KMS-11 (cell line): ENCODE measurements around the gene HNRNPF.
"Not testable (repeated sequence)": the region's sequence is repeated elsewhere in the genome, so short reads cannot be mapped to it uniquely, and the experiment has no call there.

Source experiments
- H2AFZ ChIP-seq: fragments of 200-600 bp; sonication (generic); 2 replicates; pipeline ENCODE4 v1.6.1; 2016; ENCODE audit warnings: antibody characterized with exemption, mixed run types, low read depth
- H3K27ac ChIP-seq: fragments of 200-600 bp; sonication (generic); 2 replicates; pipeline ENCODE4 v1.6.1; 2016; ENCODE audit warnings: mild to moderate bottlenecking, mixed run types
- H3K27me3 ChIP-seq: fragments of 200-600 bp; sonication (generic); 2 replicates; pipeline ENCODE4 v1.6.1; 2017; ENCODE audit warnings: mild to moderate bottlenecking, low read depth, mixed run types, moderate library complexity; ENCODE audit not compliant: insufficient read depth
- H3K36me3 ChIP-seq: fragments of 200-600 bp; sonication (generic); 2 replicates; pipeline ENCODE4 v1.6.1; 2017; ENCODE audit warnings: mild to moderate bottlenecking, mixed run types; ENCODE audit not compliant: insufficient read depth
- H3K4me1 ChIP-seq: fragments of 200-600 bp; sonication (generic); 2 replicates; pipeline ENCODE4 v1.6.1; 2016; ENCODE audit warnings: mild to moderate bottlenecking, low read depth, mixed run types; ENCODE audit not compliant: poor library complexity, severe bottlenecking
- H3K4me2 ChIP-seq: fragments of 200-600 bp; sonication (generic); 2 replicates; pipeline ENCODE4 v1.7.0; 2016; ENCODE audit warnings: mild to moderate bottlenecking, mixed run types
- H3K4me3 ChIP-seq: fragments of 200-600 bp; sonication (generic); IDR thresholded peaks from 2 replicates; pipeline ENCODE4 v1.6.1; 2017; ENCODE audit warnings: low read depth, low read length, mixed read lengths; ENCODE audit not compliant: insufficient read depth
- H3K79me2 ChIP-seq: fragments of 200-600 bp; sonication (generic); 2 replicates; pipeline ENCODE4 v1.6.1; 2016; ENCODE audit warnings: low read depth, mixed run types; ENCODE audit not compliant: insufficient read depth
- H3K9ac ChIP-seq: fragments of 200-600 bp; sonication (generic); 2 replicates; pipeline ENCODE4 v1.6.1; 2016; ENCODE audit warnings: mild to moderate bottlenecking, mixed run types
- H4K20me1 ChIP-seq: fragments of 200-600 bp; sonication (generic); 2 replicates; pipeline ENCODE4 v1.6.1; 2016; ENCODE audit warnings: mild to moderate bottlenecking, mixed run types; ENCODE audit not compliant: insufficient read depth
- CTCF ChIP-seq: fragments of 200-600 bp; sonication (generic); conservative IDR thresholded peaks from 2 replicates; pipeline ENCODE4 v1.6.1; 2017; ENCODE audit warnings: low read depth, mild to moderate bottlenecking, antibody characterized with exemption, low read length, moderate library complexity, mixed read lengths

HNRNPF gene

GRCh38 chr10:43408710-43409384 is at the start of gene HNRNPF:
Gene HNRNPF (minus strand): TSS chr10:43409186. CDS start chr10:43387884, 21,302 bp downstream.
- peak within 1 kb of the TSS; percentile 80 for H3K4me2 ChIP-seq
- peak within 1 kb of the TSS; percentile 71 for H2AFZ ChIP-seq
- H3K79me2 ChIP-seq = peaks cover 47% of the 10 kb centered on the region
- peaks cover 20% of the 10 kb centered on the region for H3K4me1 ChIP-seq
- peaks cover 17% of the 10 kb centered on the region; the same call in 1 of the 2 replicates for H4K20me1 ChIP-seq
- no peaks in the 10 kb centered on the region for H3K27me3 ChIP-seq
- no peak within 1 kb of the TSS for H3K4me3 ChIP-seq
- peak within 1 kb of the TSS; percentile 99 for H3K9ac ChIP-seq
- TF ChIP-seq CTCF = no peak
- peak within 1 kb of the TSS; percentile 100 for H3K27ac ChIP-seq
- no peaks in the 10 kb centered on the region for H3K36me3 ChIP-seq

DNA sequence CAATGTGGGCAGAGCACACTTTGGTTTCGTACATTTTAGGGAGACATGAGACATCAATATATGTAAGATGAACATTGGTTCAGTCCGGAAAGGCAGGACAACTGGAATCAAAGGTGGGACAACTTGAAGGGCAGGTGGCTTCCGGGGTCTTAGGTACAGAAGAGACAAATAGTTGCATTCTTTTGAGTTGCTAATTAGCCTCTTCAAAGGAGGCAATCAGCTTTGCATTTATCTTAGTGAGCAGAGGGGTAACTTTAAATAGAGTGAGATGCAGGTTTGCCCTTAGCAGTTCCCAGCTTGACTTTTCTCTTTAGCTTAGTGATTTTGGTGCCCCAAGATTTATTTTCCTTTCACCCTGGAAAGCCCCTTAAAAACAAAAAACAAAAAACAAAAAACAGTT is 49.2 kb upstream of the HNRNPF start:
- TF ChIP-seq CTCF = no peak
- Histone ChIP-seq H3K9ac (no peak overlapping the region), H3K27me3 (no peaks in the 10 kb centered on the region), H3K4me1 (peaks cover 17% of the 10 kb centered on the region), H3K36me3 (no peaks in the 10 kb centered on the region), H3K79me2 (no peaks in the 10 kb centered on the region), H3K4me2 (no peak overlapping the region), H2AFZ (no peak overlapping the region), H3K4me3 (no peak overlapping the region), H3K27ac (no peak overlapping the region), H4K20me1 (no peaks in the 10 kb centered on the region)

DNA sequence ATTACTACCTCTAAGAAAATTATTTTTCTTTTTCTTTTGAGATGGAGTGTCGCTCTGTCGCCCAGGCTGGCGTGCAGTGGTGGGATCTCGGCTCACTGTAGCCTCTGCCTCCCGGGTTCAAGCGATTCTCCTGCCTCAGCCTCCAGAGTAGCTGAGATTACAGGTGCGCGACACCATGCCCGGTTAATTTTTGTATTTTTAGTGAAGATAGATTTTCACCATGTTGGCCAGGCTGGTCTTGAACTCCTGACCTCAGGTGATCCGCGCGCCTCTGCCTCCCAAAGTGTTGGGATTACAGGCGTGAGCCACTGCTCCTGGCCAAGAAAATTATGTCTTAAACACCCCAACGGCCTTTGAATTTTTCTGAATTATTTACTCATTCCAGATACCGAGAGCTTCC is 47.6 kb upstream of the HNRNPF start:
- Histone ChIP-seq H3K4me1 (peaks cover 28% of the 10 kb centered on the region), H2AFZ (peak overlapping the region; percentile 98; the same call in 1 of the 2 replicates)
- H3K27me3 ChIP-seq, H3K4me3 ChIP-seq, H4K20me1 ChIP-seq, H3K9ac ChIP-seq, H3K4me2 ChIP-seq, H3K36me3 ChIP-seq, H3K79me2 ChIP-seq, H3K27ac ChIP-seq: not testable (repeated sequence)

- not testable (repeated sequence) for H3K9ac ChIP-seq, H4K20me1 ChIP-seq, H3K27me3 ChIP-seq, H3K27ac ChIP-seq, H3K4me3 ChIP-seq, H2AFZ ChIP-seq, H3K79me2 ChIP-seq, H3K36me3 ChIP-seq, H3K4me2 ChIP-seq
- peaks cover 28% of the 10 kb centered on the region for H3K4me1 ChIP-seq
Observed at GRCh38 chr10:43454025-43454424, 45.0 kb upstream of the HNRNPF start.

DNA sequence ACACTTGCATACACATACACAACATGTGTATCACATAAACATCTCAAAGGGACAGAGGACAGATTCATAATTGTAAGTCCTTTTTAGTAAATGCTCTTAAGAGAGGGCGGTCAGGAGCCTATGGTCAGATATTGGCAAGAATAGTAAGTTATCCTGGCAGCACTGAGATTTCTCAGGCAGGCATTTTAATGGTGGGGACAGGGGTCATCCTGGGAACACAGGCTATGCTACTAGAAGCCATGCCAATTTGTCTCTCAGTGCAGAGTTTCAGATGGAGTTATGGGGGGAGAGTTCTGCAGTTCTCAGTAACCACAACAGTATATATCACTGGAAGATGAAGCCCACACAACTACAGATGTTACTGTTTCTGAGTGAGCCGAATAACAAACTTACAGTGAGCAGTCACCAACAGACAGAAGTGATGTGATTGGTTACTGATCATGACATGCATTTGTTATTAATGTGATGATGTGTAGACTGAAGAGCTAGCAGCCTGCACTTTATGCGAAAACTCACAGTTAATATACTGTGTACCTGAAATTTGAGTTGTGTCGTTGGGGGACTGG is 44.4 kb upstream of the HNRNPF start:
- Histone ChIP-seq H3K27ac (no peak overlapping the region), H3K4me2 (no peak overlapping the region), H3K4me1 (peaks cover 28% of the 10 kb centered on the region), H3K4me3 (no peak overlapping the region), H3K27me3 (no peaks in the 10 kb centered on the region), H3K79me2 (no peaks in the 10 kb centered on the region), H2AFZ (no peak overlapping the region), H4K20me1 (no peaks in the 10 kb centered on the region), H3K9ac (no peak overlapping the region), H3K36me3 (no peaks in the 10 kb centered on the region)
- no peak for TF ChIP-seq CTCF
